Loucy (cell line): ENCODE results near the gene SLC27A1.

ENCODE experiments used
- H2AFZ ChIP-seq: fragments of 200-600 bp; sonication (generic); 2 replicates; pipeline ENCODE4 v1.6.0; 2016; ENCODE audit warnings: antibody characterized with exemption, mild to moderate bottlenecking, low read length, moderate library complexity
- H3F3A ChIP-seq: fragments of 200-600 bp; 2 replicates; pipeline ENCODE4 v1.6.0; 2016; ENCODE audit warnings: antibody characterized with exemption, low read depth, mild to moderate bottlenecking
- H3K27me3 ChIP-seq: fragments of 200-600 bp; sonication (generic); 2 replicates; pipeline ENCODE4 v1.6.1; 2014; ENCODE audit warnings: low read length, mild to moderate bottlenecking; ENCODE audit not compliant: insufficient read depth, poor library complexity, severe bottlenecking
- H3K36me3 ChIP-seq: fragments of 200-600 bp; sonication (generic); 2 replicates; pipeline ENCODE4 v1.6.1; 2016; ENCODE audit warnings: low read length; ENCODE audit not compliant: insufficient read depth
- H3K4me1 ChIP-seq: fragments of 200-600 bp; sonication (generic); 2 replicates; pipeline ENCODE4 v1.5.1; 2014; ENCODE audit warnings: low read length, mild to moderate bottlenecking; ENCODE audit not compliant: insufficient read depth, poor library complexity, severe bottlenecking
- H3K4me2 ChIP-seq: fragments of 200-600 bp; sonication (generic); 2 replicates; pipeline ENCODE4 v1.6.0; 2014; ENCODE audit warnings: antibody characterized with exemption, low read length, low read depth, mild to moderate bottlenecking; ENCODE audit not compliant: poor library complexity, severe bottlenecking
- H3K4me3 ChIP-seq: fragments of 200-600 bp; sonication (generic); 2 replicates; pipeline ENCODE4 v1.5.1; 2014; ENCODE audit warnings: low read length, mild to moderate bottlenecking, mixed read lengths; ENCODE audit not compliant: poor library complexity, severe bottlenecking
- H3K79me2 ChIP-seq: fragments of 200-600 bp; sonication (generic); 2 replicates; pipeline ENCODE4 v1.6.1; 2014; ENCODE audit warnings: low read length; ENCODE audit not compliant: insufficient read depth
- H3K9ac ChIP-seq: fragments of 200-600 bp; sonication (generic); 2 replicates; pipeline ENCODE4 v1.6.0; 2014; ENCODE audit warnings: mild to moderate bottlenecking, low read depth, low read length, moderate library complexity; ENCODE audit not compliant: poor library complexity, severe bottlenecking
- H3K9me2 ChIP-seq: fragments of 200-600 bp; sonication (generic); replicated peaks from 2 replicates; pipeline ENCODE4 v1.6.1; 2016; ENCODE audit warnings: low read depth, low read length, mixed read lengths
- H3K9me3 ChIP-seq: fragments of 200-600 bp; sonication (generic); 2 replicates; pipeline ENCODE4 v1.6.1; 2014; ENCODE audit warnings: mild to moderate bottlenecking, antibody characterized with exemption, low read length, low read depth; ENCODE audit not compliant: insufficient read depth
- H4K20me1 ChIP-seq: fragments of 200-600 bp; sonication (generic); 2 replicates; pipeline ENCODE4 v1.6.0; 2014; ENCODE audit warnings: antibody characterized with exemption, low read length, mild to moderate bottlenecking; ENCODE audit not compliant: insufficient read depth, poor library complexity, severe bottlenecking
- EZH2phosphoT487 ChIP-seq: fragments of 200-600 bp; IDR thresholded peaks from 2 replicates; pipeline ENCODE4 v1.6.1; 2018; ENCODE audit warnings: antibody characterized with exemption, mild to moderate bottlenecking, moderate library complexity, borderline replicate concordance
- TF ChIP-seq, protein P1 (sequence below): fragments of 200-600 bp; sonication (generic); conservative IDR thresholded peaks from 2 replicates; pipeline ENCODE4 v1.5.1; 2014; ENCODE audit warnings: mild to moderate bottlenecking, antibody characterized with exemption, low read length

Gene SLC27A1

DNA sequence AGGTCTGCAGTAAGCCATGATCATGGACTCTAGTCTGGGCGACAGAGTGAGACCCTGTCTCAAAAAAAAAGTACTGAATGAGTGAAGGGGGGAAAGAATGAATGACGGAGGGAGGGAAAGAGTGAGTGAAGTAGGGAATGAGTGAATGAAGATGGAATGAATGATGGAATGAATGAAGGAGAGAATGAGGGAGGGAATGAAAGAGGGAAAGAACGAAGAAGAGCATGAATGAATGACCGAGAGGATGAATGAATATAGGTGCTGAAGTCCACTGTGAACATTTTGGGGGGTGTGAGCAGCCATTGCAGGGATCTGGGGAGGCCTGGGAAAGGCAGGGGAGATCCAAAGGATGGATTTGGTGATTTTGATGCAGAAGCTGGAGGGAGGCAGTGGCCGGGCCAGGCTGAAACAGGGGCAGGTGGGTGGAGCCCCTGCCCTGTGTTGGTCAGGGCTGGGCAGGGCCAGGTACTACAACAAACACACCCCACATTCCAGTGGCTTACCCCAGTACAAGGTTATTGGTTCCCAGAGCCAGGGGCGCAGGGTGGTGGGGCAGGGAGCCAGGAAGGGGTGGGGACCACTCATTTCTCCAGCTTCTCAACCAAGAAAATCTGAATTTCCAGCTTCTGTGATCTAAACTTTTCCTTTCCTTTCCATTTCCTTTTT is 14.3 kb downstream of the SLC27A1 start:
- H3K4me3 ChIP-seq, result no peak overlapping the region
- H3K27me3 ChIP-seq, result no peaks in the 10 kb centered on the region
- H4K20me1 ChIP-seq, result peaks cover 1% of the 10 kb centered on the region
- no peak overlapping the region for H3K9ac ChIP-seq
- no peaks in the 10 kb centered on the region for H3K9me2 ChIP-seq
- H3K4me2 ChIP-seq, result no peak overlapping the region
- TF ChIP-seq EZH2phosphoT487, result no peak
- TF ChIP-seq, protein P1, sequence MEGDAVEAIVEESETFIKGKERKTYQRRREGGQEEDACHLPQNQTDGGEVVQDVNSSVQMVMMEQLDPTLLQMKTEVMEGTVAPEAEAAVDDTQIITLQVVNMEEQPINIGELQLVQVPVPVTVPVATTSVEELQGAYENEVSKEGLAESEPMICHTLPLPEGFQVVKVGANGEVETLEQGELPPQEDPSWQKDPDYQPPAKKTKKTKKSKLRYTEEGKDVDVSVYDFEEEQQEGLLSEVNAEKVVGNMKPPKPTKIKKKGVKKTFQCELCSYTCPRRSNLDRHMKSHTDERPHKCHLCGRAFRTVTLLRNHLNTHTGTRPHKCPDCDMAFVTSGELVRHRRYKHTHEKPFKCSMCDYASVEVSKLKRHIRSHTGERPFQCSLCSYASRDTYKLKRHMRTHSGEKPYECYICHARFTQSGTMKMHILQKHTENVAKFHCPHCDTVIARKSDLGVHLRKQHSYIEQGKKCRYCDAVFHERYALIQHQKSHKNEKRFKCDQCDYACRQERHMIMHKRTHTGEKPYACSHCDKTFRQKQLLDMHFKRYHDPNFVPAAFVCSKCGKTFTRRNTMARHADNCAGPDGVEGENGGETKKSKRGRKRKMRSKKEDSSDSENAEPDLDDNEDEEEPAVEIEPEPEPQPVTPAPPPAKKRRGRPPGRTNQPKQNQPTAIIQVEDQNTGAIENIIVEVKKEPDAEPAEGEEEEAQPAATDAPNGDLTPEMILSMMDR, result no peak
- H3F3A ChIP-seq, result no peaks in the 10 kb centered on the region
- peaks cover 12% of the 10 kb centered on the region for H3K4me1 ChIP-seq
- no peaks in the 10 kb centered on the region for H3K9me3 ChIP-seq
- H3K36me3 ChIP-seq, result no peaks in the 10 kb centered on the region
- no peaks in the 10 kb centered on the region for H3K79me2 ChIP-seq
- no peak overlapping the region for H2AFZ ChIP-seq

DNA sequence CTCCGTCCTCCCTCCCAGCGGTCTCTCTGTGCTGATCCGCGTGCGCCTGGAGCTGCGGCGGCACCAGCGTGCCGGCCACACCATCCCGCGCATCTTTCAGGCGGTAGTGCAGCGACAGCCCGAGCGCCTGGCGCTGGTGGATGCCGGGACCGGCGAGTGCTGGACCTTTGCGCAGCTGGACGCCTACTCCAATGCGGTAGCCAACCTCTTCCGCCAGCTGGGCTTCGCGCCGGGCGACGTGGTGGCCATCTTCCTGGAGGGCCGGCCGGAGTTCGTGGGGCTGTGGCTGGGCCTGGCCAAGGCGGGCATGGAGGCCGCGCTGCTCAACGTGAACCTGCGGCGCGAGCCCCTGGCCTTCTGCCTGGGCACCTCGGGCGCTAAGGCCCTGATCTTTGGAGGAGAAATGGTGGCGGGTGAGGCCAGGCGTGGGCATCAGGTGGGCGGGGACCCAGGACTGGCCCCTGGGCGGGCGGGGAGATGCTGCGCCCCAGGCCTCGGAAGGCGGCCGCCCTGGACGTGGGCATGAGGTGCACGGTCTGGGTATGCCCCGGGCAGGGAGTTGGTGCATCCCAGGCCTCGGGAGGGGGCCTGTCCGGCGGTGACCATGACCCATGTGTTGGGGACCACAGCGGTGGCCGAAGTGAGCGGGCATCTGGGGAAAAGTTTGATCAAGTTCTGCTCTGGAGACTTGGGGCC is 16.4 kb downstream of the SLC27A1 start:
- no peak overlapping the region for H2AFZ ChIP-seq
- no peaks in the 10 kb centered on the region for H3K36me3 ChIP-seq
- no peak overlapping the region for H3K4me3 ChIP-seq
- TF ChIP-seq EZH2phosphoT487, result no peak
- TF ChIP-seq, protein P1, result no peak
- peaks cover 3% of the 10 kb centered on the region; the same call in 1 of the 2 replicates for H3F3A ChIP-seq
- H3K4me2 ChIP-seq, result no peak overlapping the region
- H3K27me3 ChIP-seq, result no peaks in the 10 kb centered on the region
- H3K79me2 ChIP-seq, result no peaks in the 10 kb centered on the region
- peaks cover 3% of the 10 kb centered on the region for H4K20me1 ChIP-seq
- H3K4me1 ChIP-seq, result peaks cover 22% of the 10 kb centered on the region
- H3K9me3 ChIP-seq, result no peaks in the 10 kb centered on the region
- H3K9ac ChIP-seq, result no peak overlapping the region
- H3K9me2 ChIP-seq, result no peaks in the 10 kb centered on the region

DNA sequence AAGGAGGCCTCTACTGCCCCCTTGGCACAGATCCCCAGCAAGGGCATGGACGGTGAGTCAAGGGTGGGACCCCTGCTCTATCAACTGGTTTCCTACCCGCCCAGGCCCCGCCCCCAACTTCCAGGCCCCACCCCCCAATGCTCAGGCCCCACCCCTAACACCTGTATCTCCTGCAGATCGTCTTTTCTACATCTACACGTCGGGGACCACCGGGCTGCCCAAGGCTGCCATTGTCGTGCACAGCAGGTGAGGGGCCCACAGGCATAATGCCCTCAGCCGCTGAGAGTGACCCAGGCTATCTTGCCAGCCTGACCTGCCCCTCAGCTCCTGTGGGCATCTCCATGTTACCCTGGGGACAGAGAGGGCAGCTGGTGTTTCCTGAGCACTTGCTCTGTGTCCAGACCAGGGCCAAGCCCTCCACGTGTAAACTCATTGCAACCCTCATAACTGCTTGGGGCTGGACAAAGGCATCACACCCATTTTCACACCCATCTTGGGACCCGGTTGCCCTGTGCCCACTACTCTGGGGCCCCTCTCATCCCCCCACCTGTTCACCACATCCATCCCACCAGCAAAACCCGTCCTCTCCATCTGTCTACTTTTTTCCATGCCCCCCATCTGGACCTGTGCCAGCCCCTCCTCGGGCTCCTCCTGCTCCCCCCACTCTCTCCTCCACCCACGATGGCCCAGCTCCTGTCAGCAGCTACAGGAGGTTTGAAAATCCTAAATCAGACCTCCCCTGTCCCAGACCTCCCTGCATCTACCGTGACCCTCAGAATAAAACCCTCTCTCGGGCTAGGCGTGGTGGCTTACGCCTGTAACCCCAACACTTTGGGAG is 17.2 kb downstream of the SLC27A1 start:
- Histone ChIP-seq H3K27me3 (no peaks in the 10 kb centered on the region), H3K4me2 (no peak overlapping the region), H2AFZ (no peak overlapping the region), H3K79me2 (no peaks in the 10 kb centered on the region), H3K36me3 (no peaks in the 10 kb centered on the region), H3K9me2 (no peaks in the 10 kb centered on the region), H3K9ac (no peak overlapping the region), H3F3A (peaks cover 3% of the 10 kb centered on the region; the same call in 1 of the 2 replicates), H3K9me3 (no peaks in the 10 kb centered on the region), H4K20me1 (peaks cover 3% of the 10 kb centered on the region), H3K4me1 (peaks cover 22% of the 10 kb centered on the region), H3K4me3 (no peak overlapping the region)
- no peak for TF ChIP-seq EZH2phosphoT487
- TF ChIP-seq, protein P1, result no peak
